Ovary (tissue), 9 donors: ENCODE measurements around the gene WDR59. TPM values are rescaled to one million over a fixed set of nuclear protein-coding genes. Genes with fewer than 3 reads are reported as not detected.

Experiments
- DNase-seq, 5 donors: peaks; one replicate each; pipeline ENCODE4 v3.0.0-alpha.2; 2019 to 2020
- H3K27ac ChIP-seq, 2 donors: fragments of 200-600 bp; one replicate each; pipeline versions ENCODE4 v1.5.1 to v1.8.0; 2019 to 2022
- H3K27me3 ChIP-seq: fragments of 200-600 bp; one replicate; pipeline ENCODE4 v1.8.0; 2022
- H3K36me3 ChIP-seq: fragments of 200-600 bp; sonication (generic); one replicate; pipeline ENCODE4 v1.5.1; 2019
- H3K4me1 ChIP-seq: one replicate; pipeline ENCODE4 v1.8.1; 2013; ENCODE audit warnings: mild to moderate bottlenecking, moderate library complexity; ENCODE audit not compliant: insufficient read depth
- H3K4me3 ChIP-seq: fragments of 200-600 bp; sonication (generic); one replicate; pipeline ENCODE4 v1.5.1; 2017
- H3K9me3 ChIP-seq, 2 donors: fragments of 200-600 bp in 1 of 2; sonication (generic) in 1 of 2; one replicate each; pipeline versions ENCODE4 v1.5.1 to v1.8.1; 2013 to 2019; ENCODE audit warnings: mild to moderate bottlenecking in 1 of 2, moderate library complexity in 1 of 2
- CTCF ChIP-seq, 3 donors: fragments of 450-650 bp in 2 of 3; fragments of 200-600 bp in 1 of 3; IDR thresholded peaks; one replicate each; pipeline versions ENCODE4 v1.5.1 to v1.8.0; 2016 to 2022; ENCODE audit warnings: antibody characterized with exemption in 3 of 3, mild to moderate bottlenecking in 1 of 3
- EP300 ChIP-seq: sonication (generic); formaldehyde crosslinking; IDR thresholded peaks from one replicate; pipeline ENCODE4 v1.6.1; 2017; ENCODE audit warnings: antibody characterized with exemption
- POLR2A ChIP-seq: fragments of 450-650 bp; IDR thresholded peaks from one replicate; pipeline ENCODE4 v1.6.1; 2017; ENCODE audit warnings: antibody characterized with exemption, mild to moderate bottlenecking, moderate library complexity
- WGBS, 3 donors: extraction: QIAGEN DNeasy Blood & Tissue Kit in 1 of 3; methylation state at CpG; one replicate each; pipeline versions ENCODE4 v1.1.5 to v1.1.7; 2013 to 2017; 5-methylcytosine and 5-hydroxymethylcytosine counted together
- intact Hi-C, 4 donors: fragments of 100-400 bp; cut with DNase I; formaldehyde crosslinking; loops; one replicate each; pipeline versions ENCODE4 v1.11.0 to v1.15.1; 2022 to 2023
- polyA plus RNA-seq, 2 donors: library from polyadenylated mRNA; stranded (reverse); fragments of 200-250 nt in 1 of 2; fragments of 350-450 nt in 1 of 2; fragmentation: Illumina TruSeq in 1 of 2; extraction: RNeasy Lipid Tissue Mini Kit (QIAGEN cat#74804) in 1 of 2; gene quantifications; one replicate each; pipeline ENCODE4 v1.2.3, GENCODE V29; 2013 to 2014
- total RNA-seq, 7 donors: library from RNA; depleted of rRNA in 2 of 7; stranded (reverse); fragments of >200 nt in 2 of 7; fragmentation: NEBNext Ultra II Directional in 3 of 7; extraction: Animal tissue kit (Norgen Biotek cat#: 25700) in 3 of 7; gene quantifications; one replicate each; pipeline versions ENCODE4 v1.1.0 to v1.2.4, GENCODE V29; 2016 to 2023
- donor health status: DM: no; HTN: no; CAD: no; lungs with moderate emphysema.
- donor health status: DM: no; HTN: no; CAD: no.
- donor health status: Bipolar disorder and iron deficiency.
- donor health status: DM: yes; HTN: yes; CAD: no.
- donor health status: DM: no; HTN: no; CAD: no.
- donor health status: DM: yes; HTN: yes; CAD: no.

Gene WDR59
- total and polyA plus RNA-seq, 9 donors = 23.6 to 82.3 (median 59.3) TPM

- no peaks in the 10 kb centered on the region for H3K36me3 ChIP-seq
- no peak overlapping the region for H3K4me3 ChIP-seq
- 32 to 42% (median 41%) methylated on average over 3 of the region's 3 CpGs for whole genome bisulfite sequencing, 3 donors
- TF ChIP-seq CTCF (IDR thresholded peaks at IDR 0.05) (no peak), EP300 (no peak), POLR2A (no peak)
- H3K9me3 ChIP-seq = no peaks in the 10 kb centered on the region
- peak overlapping the region; percentile 14 to 83 for H3K27ac ChIP-seq
- no peaks in the 10 kb centered on the region for H3K27me3 ChIP-seq
- intact Hi-C loops = no loop called here
- DNase-seq = peak in 3 of 5 donors; percentile 27 to 45 (median 42)
- peaks cover 6% of the 10 kb centered on the region for H3K4me1 ChIP-seq
These were observed 40.8 kb upstream of the WDR59 start for GRCh38 chr16:75025761-75026160.

- DNase-seq = no peak
- H3K27me3 ChIP-seq = no peaks in the 10 kb centered on the region
- peaks cover 7% of the 10 kb centered on the region for H3K4me1 ChIP-seq
- no peak overlapping the region for H3K4me3 ChIP-seq
- TF ChIP-seq CTCF (IDR thresholded peaks at IDR 0.05) (no peak), EP300 (no peak), POLR2A (no peak)
- H3K27ac ChIP-seq = no peak overlapping the region
- no peaks in the 10 kb centered on the region for H3K9me3 ChIP-seq
- H3K36me3 ChIP-seq = no peaks in the 10 kb centered on the region
- WGBS, 3 donors = 57 to 72% (median 61%) methylated on average over 4 of the region's 4 CpGs
- intact Hi-C loops = no loop called here
These were observed 39.7 kb upstream of the WDR59 start for GRCh38 chr16:75024594-75024993.

GRCh38 chr16:75024182-75024581, 39.3 kb upstream of the WDR59 start:
- H3K9me3 ChIP-seq = no peaks in the 10 kb centered on the region
- H3K4me1 ChIP-seq = peaks cover 8% of the 10 kb centered on the region
- TF ChIP-seq CTCF (IDR thresholded peaks at IDR 0.05) = no peak
- no peak for TF ChIP-seq EP300
- TF ChIP-seq POLR2A = no peak
- WGBS, 3 donors = 51 to 62% (median 54%) methylated on average over 3 of the region's 3 CpGs
- intact Hi-C loops = no loop called here
- no peak for DNase-seq
- no peak overlapping the region for H3K27ac ChIP-seq
- no peaks in the 10 kb centered on the region for H3K27me3 ChIP-seq
- no peaks in the 10 kb centered on the region for H3K36me3 ChIP-seq
- H3K4me3 ChIP-seq = no peak overlapping the region

- no peak for DNase-seq
- no peaks in the 10 kb centered on the region for H3K36me3 ChIP-seq
- H3K4me1 ChIP-seq = peaks cover 9% of the 10 kb centered on the region
- H3K27me3 ChIP-seq = no peaks in the 10 kb centered on the region
- no peaks in the 10 kb centered on the region for H3K9me3 ChIP-seq
- H3K4me3 ChIP-seq = no peak overlapping the region
- no peak overlapping the region for H3K27ac ChIP-seq
- WGBS, 3 donors = 96 to 99% (median 98%) methylated on average over 2 of the region's 2 CpGs
- intact Hi-C loops = no loop called here
- TF ChIP-seq CTCF (IDR thresholded peaks at IDR 0.05) (no peak), POLR2A (no peak), EP300 (no peak)
These were observed 38.1 kb upstream of the WDR59 start for GRCh38 chr16:75023009-75023408.
